H1 (cell line): ENCODE data around the gene LRRC26. TPM values are rescaled to one million over a fixed set of nuclear protein-coding genes. Genes with fewer than 3 reads are reported as not detected.

Experiments
- CTCF ChIA-PET: fragments of 300-600 bp; sonication (Branson Sonifier 250); formaldehyde crosslinking; loops from one replicate; lab custom pipeline; 2021; ENCODE audit not compliant: partially characterized antibody; lab: Charles Lee
- POLR2A ChIA-PET: fragments of 300-600 bp; sonication (Branson Sonifier 250); formaldehyde crosslinking; loops from one replicate; lab custom pipeline; 2021; ENCODE audit warnings: inconsistent platforms; ENCODE audit not compliant: partially characterized antibody; lab: Charles Lee
- DNase-seq, 2 experiments: peaks; one replicate each; pipeline versions ENCODE4 v3.0.0 to v3.0.0-alpha.2; 2010 to 2022; ENCODE audit warnings: low spot score in 2 of 2, low read depth in 1 of 2, mixed read lengths in 1 of 2
- FAIRE-seq: peaks from 2 replicates; lab custom pipeline; 2011; peaks lifted over from hg19 to GRCh38; lab: Jason Lieb, UNC
- H2AFZ ChIP-seq: 2 replicates; pipeline ENCODE4 v1.8.1; 2012; ENCODE audit warnings: low read length, inconsistent platforms
- H2AK5ac ChIP-seq: 2 replicates; pipeline ENCODE4 v1.6.1; 2013; ENCODE audit warnings: low read depth, low read length
- H2BK120ac ChIP-seq: replicated peaks from 2 replicates; pipeline ENCODE3; 2013; ENCODE audit warnings: low read depth, low read length, inconsistent platforms
- H2BK12ac ChIP-seq: 2 replicates; pipeline ENCODE4 v1.6.1; 2013; ENCODE audit warnings: low read depth, low read length
- H2BK15ac ChIP-seq: 2 replicates; pipeline ENCODE4 v1.6.1; 2013; ENCODE audit warnings: low read length
- H2BK20ac ChIP-seq: 2 replicates; pipeline ENCODE4 v1.6.1; 2013; ENCODE audit warnings: low read length
- H2BK5ac ChIP-seq: 2 replicates; pipeline ENCODE4 v1.6.1; 2013; ENCODE audit warnings: low read depth, low read length
- H3K14ac ChIP-seq: 2 replicates; pipeline ENCODE4 v1.6.1; 2013; ENCODE audit warnings: inconsistent platforms; ENCODE audit not compliant: insufficient read length
- H3K18ac ChIP-seq: 2 replicates; pipeline ENCODE4 v1.6.1; 2013; ENCODE audit warnings: low read length; ENCODE audit errors: extremely low read depth
- H3K23ac ChIP-seq: 2 replicates; pipeline ENCODE4 v1.6.1; 2013; ENCODE audit warnings: inconsistent platforms; ENCODE audit not compliant: insufficient read length
- H3K23me2 ChIP-seq: 2 replicates; pipeline ENCODE4 v1.6.1; 2013; ENCODE audit warnings: low read depth, low read length
- H3K27ac ChIP-seq: 2 replicates; pipeline ENCODE4 v1.6.1; 2011; ENCODE audit warnings: low read depth, low read length, inconsistent platforms
- H3K27me3 ChIP-seq, 4 experiments: replicated peaks in 1 of 4; 1 replicate in 1 of 4; 2 replicates in 3 of 4; pipeline versions ENCODE4 v1.6.1 to v1.8.1; 2011 to 2013; ENCODE audit warnings: low read length in 3 of 4, mild to moderate bottlenecking in 3 of 4, inconsistent platforms in 2 of 4, mixed read lengths in 2 of 4, moderate library complexity in 1 of 4; ENCODE audit not compliant: control insufficient read depth in 3 of 4, insufficient read depth in 3 of 4; ENCODE audit errors: extremely low read depth in 1 of 4
- H3K36me3 ChIP-seq, 4 experiments: 2 replicates each; pipeline versions ENCODE4 v1.6.1 to v1.8.1; 2011 to 2013; ENCODE audit warnings: mild to moderate bottlenecking in 4 of 4, low read length in 3 of 4, moderate library complexity in 2 of 4, control low read depth in 1 of 4, inconsistent platforms in 1 of 4; ENCODE audit not compliant: insufficient read depth in 4 of 4, control insufficient read depth in 2 of 4
- H3K4ac ChIP-seq: replicated peaks from 2 replicates; pipeline ENCODE3; 2013; ENCODE audit warnings: low read length, low read depth, mixed read lengths, inconsistent platforms; ENCODE audit not compliant: insufficient read length
- H3K4me1 ChIP-seq, 4 experiments: replicated peaks in 1 of 4; 1 replicate in 1 of 4; 2 replicates in 3 of 4; pipeline versions ENCODE4 v1.6.1 to v1.8.1; 2011 to 2013; ENCODE audit warnings: low read length in 3 of 4, inconsistent platforms in 2 of 4, mixed read lengths in 1 of 4; ENCODE audit not compliant: insufficient read depth in 4 of 4, control insufficient read depth in 3 of 4
- H3K4me2 ChIP-seq, 2 experiments: 2 replicates each; pipeline versions ENCODE4 v1.6.1 to v1.8.1; 2011 to 2013; ENCODE audit warnings: low read depth in 2 of 2, low read length in 2 of 2, control low read depth in 1 of 2, inconsistent platforms in 1 of 2, mild to moderate bottlenecking in 1 of 2; ENCODE audit not compliant: insufficient read depth in 1 of 2
- H3K4me3 ChIP-seq, 4 experiments: fragments of 200-600, 300-600 bp in 1 of 4; sonication (generic), shearing (Covaris generic), sonication (Bioruptor Twin) in 1 of 4; 2 replicates each; pipeline versions ENCODE4 v1.5.1 to v1.8.1; 2011 to 2016; ENCODE audit warnings: low read length in 4 of 4, low read depth in 3 of 4, control low read depth in 2 of 4, inconsistent platforms in 2 of 4, mild to moderate bottlenecking in 2 of 4, mixed read lengths in 1 of 4, moderate library complexity in 1 of 4; ENCODE audit not compliant: insufficient read depth in 2 of 4; ENCODE audit errors: extremely low read depth in 1 of 4
- H3K56ac ChIP-seq: replicated peaks from 2 replicates; pipeline ENCODE3; 2013; ENCODE audit warnings: low read depth, mild to moderate bottlenecking, mixed read lengths, low read length, inconsistent platforms; ENCODE audit not compliant: insufficient read length
- H3K79me1 ChIP-seq: 2 replicates; pipeline ENCODE4 v1.6.1; 2013; ENCODE audit warnings: low read depth, low read length, control low read depth
- H3K79me2 ChIP-seq, 2 experiments: 2 replicates each; pipeline versions ENCODE4 v1.6.1 to v1.8.1; 2012 to 2013; ENCODE audit warnings: low read length in 2 of 2, mild to moderate bottlenecking in 2 of 2, inconsistent platforms in 1 of 2; ENCODE audit not compliant: insufficient read depth in 2 of 2, control insufficient read depth in 1 of 2
- H3K9ac ChIP-seq, 4 experiments: replicated peaks in 1 of 4; 1 replicate in 1 of 4; 2 replicates in 3 of 4; pipeline versions ENCODE4 v1.6.1 to v1.8.1; 2011 to 2013; ENCODE audit warnings: low read depth in 3 of 4, low read length in 3 of 4, control low read depth in 2 of 4, mild to moderate bottlenecking in 2 of 4, moderate library complexity in 2 of 4, inconsistent platforms in 1 of 4; ENCODE audit errors: extremely low read depth in 1 of 4
- H3K9me3 ChIP-seq, 2 experiments: 2 replicates each; pipeline versions ENCODE4 v1.6.1 to v1.8.1; 2012 to 2013; ENCODE audit warnings: mild to moderate bottlenecking in 2 of 2, moderate library complexity in 2 of 2, control low read depth in 1 of 2, inconsistent platforms in 1 of 2, low read depth in 1 of 2, low read length in 1 of 2, mixed read lengths in 1 of 2; ENCODE audit not compliant: insufficient read depth in 2 of 2
- H4K20me1 ChIP-seq, 2 experiments: replicated peaks in 1 of 2; 2 replicates each; pipeline versions ENCODE3 to v1.8.1; 2011 to 2013; ENCODE audit warnings: inconsistent platforms in 2 of 2, low read length in 2 of 2, mild to moderate bottlenecking in 1 of 2; ENCODE audit not compliant: insufficient read depth in 2 of 2, control insufficient read depth in 1 of 2
- H4K5ac ChIP-seq: 2 replicates; pipeline ENCODE4 v1.6.1; 2013; ENCODE audit warnings: low read length, low read depth, mixed read lengths, inconsistent platforms; ENCODE audit not compliant: insufficient read length
- H4K8ac ChIP-seq: 2 replicates; pipeline ENCODE4 v1.8.0; 2013; ENCODE audit warnings: mild to moderate bottlenecking, moderate library complexity, low read length, inconsistent platforms; ENCODE audit not compliant: insufficient read depth; ENCODE audit errors: extremely low read depth
- H4K91ac ChIP-seq: replicated peaks from 2 replicates; pipeline ENCODE3; 2013; ENCODE audit warnings: low read length, mixed read lengths, inconsistent platforms; ENCODE audit not compliant: insufficient read length
- BRCA1 ChIP-seq: IDR thresholded peaks from 2 replicates; pipeline ENCODE4 v1.6.1; 2012; ENCODE audit warnings: low read depth, low read length, improper control_type of control experiment
- CEBPB ChIP-seq: IDR thresholded peaks from 2 replicates; pipeline ENCODE4 v1.6.1; 2012; ENCODE audit warnings: low read depth, low read length
- E2F6 ChIP-seq: IDR thresholded peaks from 2 replicates; pipeline ENCODE4 v1.6.1; 2012; ENCODE audit warnings: inconsistent platforms
- EP300 ChIP-seq, 2 experiments: IDR thresholded peaks; 1 replicate in 1 of 2; 2 replicates in 1 of 2; pipeline ENCODE4 v1.6.1; 2011 to 2012; ENCODE audit warnings: low read depth in 2 of 2, low read length in 2 of 2, mild to moderate bottlenecking in 2 of 2, borderline replicate concordance in 1 of 2, inconsistent platforms in 1 of 2, moderate library complexity in 1 of 2
- GABPA ChIP-seq: IDR thresholded peaks from 2 replicates; pipeline ENCODE4 v1.6.1; 2011; ENCODE audit warnings: mild to moderate bottlenecking, low read length, moderate library complexity, borderline replicate concordance; ENCODE audit not compliant: insufficient read depth
- HDAC2 ChIP-seq, 2 experiments: fragments of 300-600 bp in 1 of 2; sonication (generic) in 1 of 2; IDR thresholded peaks; 2 replicates each; pipeline ENCODE4 v1.6.1; 2011 to 2012; ENCODE audit warnings: low read depth in 2 of 2, low read length in 2 of 2, mild to moderate bottlenecking in 2 of 2, moderate library complexity in 2 of 2, borderline replicate concordance in 1 of 2, inconsistent platforms in 1 of 2
- SIRT6 ChIP-seq: IDR thresholded peaks from one replicate; pipeline ENCODE4 v1.7.1; 2012; ENCODE audit warnings: low read length, inconsistent platforms
- SIX5 ChIP-seq: IDR thresholded peaks from 2 replicates; pipeline ENCODE4 v1.6.1; 2011; ENCODE audit warnings: mild to moderate bottlenecking, low read depth, low read length
- SRF ChIP-seq: IDR thresholded peaks from 2 replicates; pipeline ENCODE4 v1.6.1; 2011; ENCODE audit warnings: mild to moderate bottlenecking, low read depth, low read length, moderate library complexity
- TAF1 ChIP-seq: IDR thresholded peaks from 2 replicates; pipeline ENCODE4 v1.6.1; 2011; ENCODE audit warnings: mild to moderate bottlenecking, low read depth, low read length
- YY1 ChIP-seq: IDR thresholded peaks from 2 replicates; pipeline ENCODE4 v1.6.1; 2011; ENCODE audit warnings: low read depth, mild to moderate bottlenecking, low read length
- WGBS, 2 experiments: shearing (Covaris generic) in 1 of 2; methylation state at CpG; one replicate each; pipeline versions ENCODE4 v1.1.6 to v1.1.7; 2013 to 2015; ENCODE audit warnings: low lambda C conversion rate in 2 of 2, mixed read lengths in 2 of 2, inconsistent platforms in 1 of 2, low coverage in 1 of 2, missing lambda C conversion rate in 1 of 2; ENCODE audit not compliant: insufficient replicate concordance in 2 of 2, insufficient coverage in 1 of 2, insufficient read length in 1 of 2; ENCODE audit errors: extremely low coverage in 1 of 2, missing lambda C conversion rate in 1 of 2; 5-methylcytosine and 5-hydroxymethylcytosine counted together
- polyA plus RNA-seq, 7 experiments: library from polyadenylated mRNA; depleted of rRNA in 3 of 7; stranded (reverse) in 5 of 7; unstranded in 2 of 7; fragments of >200 nt in 5 of 7; fragments of 200-250 nt in 2 of 7; gene quantifications; 1 replicate in 5 of 7; 2 replicates in 1 of 7; 4 replicates in 1 of 7; pipeline versions ENCODE4 v1.2.1 to v1.2.3, GENCODE V29; 2011 to 2013; ENCODE audit warnings: missing spikeins in 2 of 7, mixed read lengths in 2 of 7
- total RNA-seq: library from RNA; stranded (reverse); fragmentation: NEBNext Ultra II Directional; extraction: Animal tissue kit (Norgen Biotek cat#: 25700); gene quantifications from 2 replicates; pipeline ENCODE4 v1.2.1, GENCODE V29; 2021

Gene LRRC26
- total and polyA plus RNA-seq, 2 of the 8 experiments (the other 6 are each of a cell fraction or from before 2014, with no cell fraction given) = 0.34 to 0.85 TPM

- Histone ChIP-seq H3K79me1 (peaks cover 2% of the 10 kb centered on the region; the same call in 1 of the 2 replicates), H3K23ac (no peak overlapping the region), H3K9ac (peak overlapping the region in 3 of 4 experiments; percentile 63 to 72 (median 72); a peak in 6 of 7 replicates), H2BK5ac (no peak overlapping the region), H3K4me2 (peak overlapping the region; percentile 70 to 97), H2AFZ (no peak overlapping the region), H4K8ac (peak overlapping the region; percentile 54), H3K14ac (no peak overlapping the region), H3K27ac (no peak overlapping the region), H3K36me3 (no peaks in the 10 kb centered on the region), H2BK12ac (0 out of 2 replicates have a peak overlapping the region, but pooled peaks have one; percentile 18), H3K9me3 (no peaks in the 10 kb centered on the region), H3K27me3 (peaks cover 0 to 6% (median 4%) of the 10 kb centered on the region in 4 experiments; a peak in 4 of 7 replicates), H3K18ac (peak overlapping the region; percentile 62), H4K91ac (no peak overlapping the region), H2BK20ac (no peak overlapping the region), H3K79me2 (peaks cover 0 to 7% of the 10 kb centered on the region in 2 experiments; a peak in 1 of 4 replicates), H3K4ac (no peak overlapping the region), H2BK15ac (no peak overlapping the region; the same call in 1 of the 2 replicates), H3K4me1 (peaks cover 0 to 11% (median 5%) of the 10 kb centered on the region in 4 experiments; a peak in 4 of 7 replicates), H3K56ac (no peak overlapping the region), H4K5ac (no peak overlapping the region), H3K23me2 (peaks cover 7% of the 10 kb centered on the region; the same call in 1 of the 2 replicates), H2BK120ac (no peak overlapping the region), H3K4me3 (peak overlapping the region; percentile 70 to 83 (median 77)), H2AK5ac (no peak overlapping the region), H4K20me1 (no peaks in the 10 kb centered on the region)
- no peak for DNase-seq
- 30% methylated on average over 31 of the region's 37 CpGs; no CpG with 5 or more reads in 1 of the 2 experiments for WGBS, 2 experiments
- FAIRE-seq = no peak
- POLR2A ChIA-PET = interaction anchor here (0.7 to 2.4 kb wide), 16 partner anchors 9 to 137 kb away, joined by 3 to 14 read pairs (median 4); partner anchors contain the start of genes GRIN1, LRRC26, SSNA1 and TPRN
- CTCF ChIA-PET = interaction anchor here (0.8 to 2.6 kb wide), 15 partner anchors 10 to 182 kb away, joined by 3 to 13 read pairs (median 3); partner anchors contain the start of genes GRIN1 and TMEM210
- TF ChIP-seq GABPA = no peak
- no peak for TF ChIP-seq TAF1
- TF ChIP-seq SIX5 = no peak
- no peak for TF ChIP-seq EP300 (IDR thresholded peaks at IDR 0.05; ENCODE audit: borderline replicate concordance in 1 of 2, low read depth in 2 of 2, low read length in 2 of 2)
- TF ChIP-seq BRCA1 = no peak
- TF ChIP-seq E2F6 = no peak
- TF ChIP-seq SRF = no peak
- TF ChIP-seq YY1 = no peak
- TF ChIP-seq HDAC2 (IDR thresholded peaks at IDR 0.05; ENCODE audit: borderline replicate concordance in 1 of 2, low read depth in 2 of 2, low read length in 2 of 2) = no peak
- no peak for TF ChIP-seq CEBPB
- TF ChIP-seq SIRT6 = no peak
These were observed 40.9 kb downstream of the LRRC26 start for GRCh38 chr9:137128862-137129455.
